Memory B cell (primary cell): ENCODE measurements around the gene WBP1L.
"Not testable (repeated sequence)": the region's sequence is repeated elsewhere in the genome, so short reads cannot be mapped to it uniquely, and the experiment has no call there.

ENCODE experiments used
- ATAC-seq: fragments of 150-1000 bp; cut with Tn5 transposase; 2 replicates; pipeline ENCODE4 v1.10.0; 2021; ENCODE audit warnings: low read depth, mild to moderate bottlenecking, moderate library complexity
- DNase-seq, 2 donors: peaks; one replicate each; pipeline ENCODE4 v3.0.0; 2022; ENCODE audit warnings: low spot score in 2 of 2
- H3K27ac Mint-ChIP-seq: one replicate; pipeline ENCODE4 v1.8.0; 2022; ENCODE audit warnings: mild to moderate bottlenecking, moderate library complexity, mixed read lengths
- H3K27me3 Mint-ChIP-seq: one replicate; pipeline ENCODE4 v1.8.0; 2022; ENCODE audit warnings: mixed read lengths
- H3K36me3 Mint-ChIP-seq: one replicate; pipeline ENCODE4 v1.8.0; 2022; ENCODE audit warnings: mild to moderate bottlenecking, mixed read lengths
- H3K4me1 Mint-ChIP-seq: one replicate; pipeline ENCODE4 v1.8.0; 2022; ENCODE audit warnings: mixed read lengths
- H3K4me3 Mint-ChIP-seq: one replicate; pipeline ENCODE4 v1.8.0; 2022; ENCODE audit warnings: mild to moderate bottlenecking, moderate library complexity, mixed read lengths
- H3K9me3 Mint-ChIP-seq: one replicate; pipeline ENCODE4 v1.8.0; 2022; ENCODE audit warnings: mixed read lengths

Gene WBP1L

DNA sequence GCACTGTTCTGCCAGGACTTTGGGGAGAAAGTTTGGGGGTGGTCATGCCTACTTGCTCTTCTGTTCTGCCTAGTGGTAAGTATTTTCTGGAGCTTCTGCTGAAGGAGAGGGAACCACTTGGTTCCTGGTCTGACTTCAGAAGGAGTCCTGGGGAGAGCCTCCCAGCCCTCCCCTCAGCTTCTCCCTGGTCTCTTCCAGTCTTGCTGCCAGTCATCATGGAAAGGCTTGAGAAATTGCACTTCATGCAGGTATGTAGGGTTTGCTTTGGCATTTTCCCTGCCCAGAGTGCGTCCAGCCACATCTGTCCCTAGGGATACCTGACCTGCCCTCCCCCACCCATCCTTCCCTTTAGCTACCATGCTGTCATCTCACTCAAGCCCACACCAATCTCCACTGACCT, 11.1 kb upstream of the WBP1L start:
- ATAC-seq: no peak
- no peak for DNase-seq
- Mint-ChIP-seq H3K4me3 (no peak overlapping the region), H3K4me1 (peaks cover 2% of the 10 kb centered on the region), H3K27me3 (no peaks in the 10 kb centered on the region), H3K9me3 (no peaks in the 10 kb centered on the region), H3K36me3 (peaks cover 12% of the 10 kb centered on the region), H3K27ac (no peak overlapping the region)

DNA sequence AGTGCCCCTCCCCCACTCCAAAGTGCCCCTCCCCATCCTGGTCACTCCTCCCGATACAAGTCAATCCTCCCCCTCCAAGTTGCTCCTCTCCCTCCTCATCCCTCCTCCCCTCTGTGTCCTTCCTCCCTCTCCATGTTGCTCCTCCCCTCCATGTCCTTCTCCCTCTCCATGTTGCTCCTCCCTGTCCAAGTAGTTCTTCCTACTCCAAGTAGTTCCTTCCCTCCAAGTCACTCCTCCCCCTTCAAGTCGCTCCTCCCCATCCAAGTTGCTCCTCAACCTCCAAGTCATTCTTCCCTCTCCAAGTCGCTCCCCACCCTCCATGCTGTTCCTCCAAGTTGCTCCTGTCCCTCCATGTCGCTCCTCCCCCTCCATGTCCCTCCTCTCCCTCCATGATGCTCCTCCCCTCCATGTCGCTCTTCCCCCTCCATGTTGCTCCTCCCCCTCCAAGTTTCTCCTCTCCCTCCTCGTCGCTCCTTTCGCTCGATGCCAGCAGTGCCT, 8.6 kb upstream of the WBP1L start:
- Mint-ChIP-seq H3K4me3 (no peak overlapping the region), H3K27ac (peak overlapping the region; percentile 10), H3K4me1 (no peaks in the 10 kb centered on the region), H3K27me3 (no peaks in the 10 kb centered on the region), H3K9me3 (no peaks in the 10 kb centered on the region), H3K36me3 (peaks cover 11% of the 10 kb centered on the region)
- no peak for ATAC-seq
- no peak for DNase-seq

GRCh38 chr10:102738692-102739121, 5.0 kb upstream of the WBP1L start:
- Mint-ChIP-seq H3K27ac (peak overlapping the region; percentile 35), H3K4me1 (peaks cover 7% of the 10 kb centered on the region), H3K27me3 (no peaks in the 10 kb centered on the region), H3K9me3 (peaks cover 1% of the 10 kb centered on the region), H3K4me3 (no peak overlapping the region), H3K36me3 (peaks cover 9% of the 10 kb centered on the region)
- ATAC-seq (no peak), DNase-seq (no peak)

GRCh38 chr10:102740229-102740628, 3.5 kb upstream of the WBP1L start:
- Mint-ChIP-seq H3K4me1 (peaks cover 14% of the 10 kb centered on the region), H3K27ac (no peak overlapping the region), H3K27me3 (no peaks in the 10 kb centered on the region), H3K36me3 (peaks cover 4% of the 10 kb centered on the region), H3K9me3 (peaks cover 1% of the 10 kb centered on the region), H3K4me3 (no peak overlapping the region)
- ATAC-seq (no peak), DNase-seq (no peak)

DNA sequence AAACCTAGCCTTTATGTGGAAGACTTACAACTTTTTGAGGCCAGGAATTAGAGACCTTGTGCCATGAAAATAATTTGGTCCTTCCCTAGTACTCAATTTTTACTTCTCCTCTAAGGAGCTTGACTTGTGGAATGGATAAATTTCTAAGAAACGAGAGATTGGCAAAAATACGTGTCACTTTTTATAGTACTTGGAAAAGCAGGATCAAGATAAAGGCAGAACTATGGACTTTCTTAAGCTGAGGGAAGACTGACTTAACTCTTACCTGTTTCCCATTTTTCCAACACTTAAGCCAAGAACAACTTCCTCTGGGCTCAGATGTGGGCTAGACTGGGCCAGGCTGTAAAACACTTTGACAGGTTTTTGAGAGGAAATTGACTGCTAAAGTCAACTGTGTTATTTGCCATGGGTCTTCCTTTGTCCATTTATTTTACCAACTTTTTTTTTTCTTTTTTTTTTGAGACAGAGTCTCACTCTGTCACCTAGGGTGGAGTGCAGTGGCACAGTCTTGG, 2.0 kb upstream of the WBP1L start:
- Mint-ChIP-seq H3K4me1 (peaks cover 22% of the 10 kb centered on the region), H3K36me3 (peaks cover 1% of the 10 kb centered on the region), H3K9me3 (peaks cover 1% of the 10 kb centered on the region), H3K4me3 (no peak overlapping the region), H3K27me3 (no peaks in the 10 kb centered on the region), H3K27ac (no peak overlapping the region)
- no peak for DNase-seq
- ATAC-seq: no peak

DNA sequence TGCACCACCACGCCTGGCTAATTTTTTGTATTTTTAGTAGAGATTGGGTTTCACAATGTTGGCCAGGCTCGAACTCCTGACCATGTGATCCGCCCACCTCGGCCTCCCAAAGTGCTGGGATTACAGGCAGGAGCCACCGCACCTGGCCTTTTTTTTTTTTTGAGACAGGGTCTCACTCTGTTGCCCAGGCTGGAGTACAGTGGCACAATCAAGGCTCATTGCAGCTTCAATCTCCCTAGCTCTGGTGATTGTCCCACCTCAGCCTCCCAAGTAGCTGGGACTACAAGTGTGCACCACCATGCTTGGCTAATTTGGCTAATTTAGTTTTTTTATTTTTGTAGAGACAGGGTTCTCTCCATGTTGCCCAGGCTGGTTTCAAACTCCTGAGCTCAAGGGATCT, 1.4 kb upstream of the WBP1L start:
- H3K4me1 Mint-ChIP-seq: peaks cover 22% of the 10 kb centered on the region
- not testable (repeated sequence) for H3K27ac Mint-ChIP-seq, H3K36me3 Mint-ChIP-seq, H3K9me3 Mint-ChIP-seq, H3K27me3 Mint-ChIP-seq, DNase-seq, ATAC-seq
- peak overlapping the region; percentile 33 for H3K4me3 Mint-ChIP-seq

DNA sequence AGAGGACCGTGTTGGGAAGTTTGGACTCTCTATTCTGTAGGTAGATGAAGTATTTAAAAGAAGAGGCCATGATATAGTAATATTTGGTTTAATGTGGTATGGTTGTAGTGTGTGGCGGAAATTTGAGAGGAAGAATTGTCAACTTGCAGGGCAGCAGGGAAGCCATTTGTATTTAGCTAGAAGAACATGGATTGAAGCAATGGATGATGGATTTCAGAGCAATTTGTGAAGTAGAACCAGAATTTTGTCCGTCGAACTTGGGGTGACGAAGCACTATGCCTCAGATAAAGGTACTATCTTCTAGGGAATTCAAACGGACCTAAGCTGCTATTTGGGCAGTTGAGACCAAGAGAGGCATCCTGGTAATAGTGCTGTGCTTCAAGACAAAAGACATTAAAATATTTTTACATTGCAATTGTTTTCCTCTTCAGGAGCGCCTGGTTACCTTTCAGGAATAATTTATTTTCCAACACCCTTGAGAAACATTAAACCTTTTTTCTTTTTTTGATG, 615 bp upstream of the WBP1L start:
- DNase-seq (no peak), ATAC-seq (no peak)
- peak overlapping the region; percentile 92 for H3K27ac Mint-ChIP-seq

GRCh38 chr10:102744374-102745051, 765 bp downstream of the WBP1L start:
- Mint-ChIP-seq H3K4me3 (peak overlapping the region; percentile 96), H3K36me3 (peaks cover 9% of the 10 kb centered on the region), H3K9me3 (peaks cover 1% of the 10 kb centered on the region), H3K27ac (peak overlapping the region; percentile 92), H3K27me3 (no peaks in the 10 kb centered on the region), H3K4me1 (peaks cover 31% of the 10 kb centered on the region)
- ATAC-seq (no peak), DNase-seq (no peak)

More for the DNA sequence above, 615 bp upstream of the WBP1L start:
- H3K4me3 Mint-ChIP-seq: peak overlapping the region; percentile 96
- H3K4me1 Mint-ChIP-seq: peaks cover 22% of the 10 kb centered on the region
- H3K36me3 Mint-ChIP-seq: peaks cover 2% of the 10 kb centered on the region
- no peaks in the 10 kb centered on the region for H3K27me3 Mint-ChIP-seq
- H3K9me3 Mint-ChIP-seq: peaks cover 1% of the 10 kb centered on the region

DNA sequence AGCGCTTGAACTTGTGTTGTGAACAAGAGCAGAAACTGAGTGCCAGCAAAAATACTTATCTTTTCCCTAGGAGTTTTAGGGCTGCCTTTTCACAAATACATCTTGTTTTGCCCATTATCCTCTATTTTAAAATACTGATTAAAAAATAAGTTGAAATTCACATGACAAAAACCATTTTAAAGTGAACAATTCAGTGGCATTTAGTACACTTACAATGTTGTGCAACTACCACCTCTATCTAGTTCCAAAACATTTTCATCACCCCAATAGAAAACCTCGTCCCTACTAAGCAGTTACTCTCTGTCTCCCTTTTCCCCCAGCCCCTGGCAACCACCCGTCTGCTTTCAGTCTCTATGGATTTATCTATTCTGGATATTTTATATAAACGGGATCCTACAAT, 1.4 kb downstream of the WBP1L start:
- no peak for ATAC-seq
- peaks cover 31% of the 10 kb centered on the region for H3K4me1 Mint-ChIP-seq

GRCh38 chr10:102752266-102752930, 8.7 kb downstream of the WBP1L start:
- no peaks in the 10 kb centered on the region for H3K9me3 Mint-ChIP-seq
- peak overlapping the region; percentile 25 for H3K27ac Mint-ChIP-seq
- DNase-seq (no peak), ATAC-seq (no peak)
- peaks cover 14% of the 10 kb centered on the region for H3K36me3 Mint-ChIP-seq
- H3K4me3 Mint-ChIP-seq: no peak overlapping the region
- H3K4me1 Mint-ChIP-seq: peaks cover 29% of the 10 kb centered on the region
- H3K27me3 Mint-ChIP-seq: no peaks in the 10 kb centered on the region

More for the DNA sequence above, 1.4 kb downstream of the WBP1L start:
- Mint-ChIP-seq H3K27ac (peak overlapping the region; percentile 1), H3K36me3 (peaks cover 9% of the 10 kb centered on the region), H3K27me3 (no peaks in the 10 kb centered on the region), H3K4me3 (peak overlapping the region; percentile 96), H3K9me3 (peaks cover 1% of the 10 kb centered on the region)
- no peak for DNase-seq

DNA sequence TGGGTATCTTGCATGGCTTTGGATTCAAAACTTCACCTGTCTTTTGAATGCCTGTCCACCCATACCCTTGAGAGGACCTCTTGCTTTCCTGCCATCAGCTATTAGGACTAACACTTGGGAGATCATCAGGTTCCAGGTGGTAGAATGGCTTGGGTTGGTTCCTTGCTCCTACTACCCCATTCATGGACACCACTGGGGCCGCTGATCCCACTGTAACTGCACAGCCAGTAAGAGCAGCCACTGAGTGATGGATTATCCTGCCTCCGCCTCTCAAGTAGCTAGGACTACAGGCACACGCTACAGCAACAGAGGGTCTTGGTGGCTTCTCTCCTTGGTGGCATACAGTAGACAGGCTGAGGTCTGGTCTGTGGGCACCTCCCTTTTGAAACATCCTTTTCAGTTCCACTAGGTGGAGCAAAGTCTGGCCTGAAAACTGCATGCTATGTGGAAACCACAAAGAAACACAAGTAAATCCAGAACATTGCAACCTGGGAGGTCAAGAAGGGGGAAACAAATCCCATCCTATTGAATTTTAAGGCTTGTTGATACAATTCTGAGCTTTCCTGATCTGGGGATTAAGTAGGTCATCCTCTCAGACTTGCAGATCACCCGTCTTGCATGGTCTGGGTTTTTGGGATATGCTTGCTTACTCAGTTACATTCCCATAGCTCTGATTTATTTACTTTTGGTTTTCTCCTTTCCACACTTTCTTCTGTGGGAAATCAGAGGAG, 9.4 kb downstream of the WBP1L start:
- H3K27ac Mint-ChIP-seq: peak overlapping the region; percentile 25
- peaks cover 14% of the 10 kb centered on the region for H3K36me3 Mint-ChIP-seq
- no peaks in the 10 kb centered on the region for H3K27me3 Mint-ChIP-seq
- no peak overlapping the region for H3K4me3 Mint-ChIP-seq
- DNase-seq: no peak
- ATAC-seq: peak; percentile 57
- H3K9me3 Mint-ChIP-seq: no peaks in the 10 kb centered on the region
- peaks cover 29% of the 10 kb centered on the region for H3K4me1 Mint-ChIP-seq

DNA sequence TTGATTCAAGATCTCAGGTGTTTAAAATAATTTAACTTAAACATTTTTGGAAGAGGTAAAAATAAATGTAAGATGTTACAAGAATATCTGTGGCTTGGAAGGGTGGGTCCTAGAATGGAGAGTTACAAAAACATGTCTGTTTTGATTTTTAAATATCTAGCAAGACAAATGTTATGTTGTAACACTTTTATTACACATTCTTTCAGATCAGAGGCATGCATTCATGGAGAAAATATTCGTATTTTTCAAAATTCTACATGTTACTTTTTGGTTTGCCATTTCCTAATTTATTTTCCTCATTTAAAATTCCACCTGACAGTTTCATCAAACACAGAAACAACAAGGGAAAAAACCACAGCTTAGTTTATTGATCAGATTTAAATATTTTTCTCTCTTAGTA, 10.0 kb downstream of the WBP1L start:
- H3K27me3 Mint-ChIP-seq: no peaks in the 10 kb centered on the region
- ATAC-seq: no peak
- DNase-seq: no peak
- H3K4me1 Mint-ChIP-seq: peaks cover 29% of the 10 kb centered on the region
- H3K4me3 Mint-ChIP-seq: no peak overlapping the region
- H3K36me3 Mint-ChIP-seq: peaks cover 14% of the 10 kb centered on the region
- H3K27ac Mint-ChIP-seq: peak overlapping the region; percentile 35
- H3K9me3 Mint-ChIP-seq: no peaks in the 10 kb centered on the region

- ATAC-seq (no peak), DNase-seq (no peak)
- no peak overlapping the region for H3K4me3 Mint-ChIP-seq
- H3K27ac Mint-ChIP-seq: no peak overlapping the region
- H3K4me1 Mint-ChIP-seq: peaks cover 23% of the 10 kb centered on the region
- no peaks in the 10 kb centered on the region for H3K27me3 Mint-ChIP-seq
- H3K36me3 Mint-ChIP-seq: peaks cover 16% of the 10 kb centered on the region
- peaks cover 1% of the 10 kb centered on the region for H3K9me3 Mint-ChIP-seq
Measured at GRCh38 chr10:102757323-102757722, 13.6 kb downstream of the WBP1L start.
